Adrenal gland (tissue), 12 donors: ENCODE results near the gene UBAC2. TPM values are rescaled to one million over a fixed set of nuclear protein-coding genes. Genes with fewer than 3 reads are reported as not detected.

Experiments used
- DNase-seq, 7 donors: peaks; one replicate each; pipeline ENCODE4 v3.0.0-alpha.2; 2019 to 2020
- H3K27ac ChIP-seq, 5 donors: fragments of 200-600 bp; sonication (generic) in 4 of 5; 1 replicate in 3 of 5; 2 replicates in 2 of 5; pipeline versions ENCODE4 v1.5.1 to v1.8.0; 2016 to 2020; ENCODE audit warnings: mild to moderate bottlenecking in 1 of 5
- H3K27me3 ChIP-seq: fragments of 200-600 bp; 2 replicates; pipeline ENCODE4 v1.8.0; 2021
- H3K36me3 ChIP-seq, 2 donors: fragments of 200-600 bp; replicated peaks in 1 of 2; 1 replicate in 1 of 2; 2 replicates in 1 of 2; pipeline versions ENCODE4 v1.5.1 to v1.8.0; 2018 to 2022
- H3K4me1 ChIP-seq, 2 donors: fragments of 200-600 bp; replicated peaks in 1 of 2; 1 replicate in 1 of 2; 2 replicates in 1 of 2; pipeline versions ENCODE4 v1.5.1 to v1.8.0; 2018 to 2021
- H3K4me3 ChIP-seq, 4 donors: fragments of 200-600 bp; sonication (generic) in 3 of 4; one replicate each; pipeline ENCODE4 v1.5.1; 2016 to 2018
- H3K9me3 ChIP-seq, 3 donors: fragments of 200-600 bp; sonication (generic) in 1 of 3; replicated peaks in 1 of 3; 1 replicate in 2 of 3; 2 replicates in 1 of 3; pipeline versions ENCODE4 v1.5.1 to v1.8.0; 2016 to 2021
- CTCF ChIP-seq, 6 experiments: fragments of 450-650 bp in 4 of 6; fragments of 200-600 bp in 2 of 6; sonication (generic) in 1 of 6; IDR thresholded peaks; 1 replicate in 5 of 6; 2 replicates in 1 of 6; pipeline versions ENCODE4 v1.5.1 to v1.8.0; 2016 to 2021; ENCODE audit warnings: antibody characterized with exemption in 6 of 6, mild to moderate bottlenecking in 2 of 6, moderate library complexity in 1 of 6
- POLR2A ChIP-seq, 2 donors: fragments of 450-650 bp; IDR thresholded peaks; one replicate each; pipeline ENCODE4 v1.6.1; 2017; ENCODE audit warnings: antibody characterized with exemption in 2 of 2, mild to moderate bottlenecking in 2 of 2, moderate library complexity in 1 of 2
- WGBS, 4 donors: extraction: QIAGEN DNeasy Blood & Tissue Kit in 2 of 4; methylation state at CpG; one replicate each; pipeline versions ENCODE4 v1.1.5 to v1.1.7; 2013 to 2017; 5-methylcytosine and 5-hydroxymethylcytosine counted together
- intact Hi-C, 2 donors: fragments of 100-400 bp; cut with DNase I; formaldehyde crosslinking; loops; one replicate each; pipeline versions ENCODE4 v1.14.1 to v1.15.0; 2022 to 2023
- polyA plus RNA-seq, 3 donors: library from polyadenylated mRNA; stranded (reverse); fragments of 200-250 nt in 2 of 3; fragments of 350-450 nt in 1 of 3; fragmentation: Illumina TruSeq in 1 of 3; extraction: RNeasy Lipid Tissue Mini Kit (QIAGEN cat#74804) in 1 of 3; gene quantifications; one replicate each; pipeline ENCODE4 v1.2.3, GENCODE V29; 2013 to 2014
- total RNA-seq, 9 donors: library from RNA; depleted of rRNA in 4 of 9; stranded (reverse); fragments of >200 nt in 4 of 9; fragments of 120-200 nt in 1 of 9; fragmentation: NEBNext Ultra II Directional in 1 of 9; extraction: Animal tissue kit (Norgen Biotek cat#: 25700) in 1 of 9; gene quantifications; one replicate each; pipeline versions ENCODE4 v1.1.0 to v1.2.4, GENCODE V29; 2013 to 2023
- donor health status: healthy with polysubstance abuse.
- donor health status: Bipolar disorder and iron deficiency.
- donor health status: DM: yes; HTN: yes; CAD: no.
- donor health status: DM: no; HTN: no; CAD: no.
- donor health status: DM: no; HTN: no; CAD: no.
- donor health status: DM: yes; HTN: yes; CAD: no.

The UBAC2 gene
- total and polyA plus RNA-seq, 12 donors, result 46.3 to 67.8 (median 53.5) TPM

- H3K4me1 ChIP-seq, result no peaks in the 10 kb centered on the region
- no peak for DNase-seq
- no peaks in the 10 kb centered on the region for H3K9me3 ChIP-seq
- H3K36me3 ChIP-seq, result no peaks in the 10 kb centered on the region
- H3K27me3 ChIP-seq, result no peaks in the 10 kb centered on the region
- TF ChIP-seq CTCF (IDR thresholded peaks at IDR 0.05) (no peak), POLR2A (IDR thresholded peaks at IDR 0.05) (no peak)
- no peak overlapping the region for H3K27ac ChIP-seq
- no peak overlapping the region for H3K4me3 ChIP-seq
- WGBS, 4 donors, result 85 to 94% (median 94%) methylated on average over 5 of the region's 5 CpGs
- intact Hi-C loops, result no loop called here
Measured at GRCh38 chr13:99250982-99251825, 50.5 kb downstream of the UBAC2 start.

GRCh38 chr13:99251921-99252320 is 51.3 kb downstream of the UBAC2 start:
- Histone ChIP-seq H3K9me3 (no peaks in the 10 kb centered on the region), H3K4me3 (no peak overlapping the region), H3K27me3 (no peaks in the 10 kb centered on the region), H3K27ac (no peak overlapping the region), H3K36me3 (no peaks in the 10 kb centered on the region), H3K4me1 (no peaks in the 10 kb centered on the region)
- WGBS, 4 donors, result 80 to 91% (median 89%) methylated on average over 4 of the region's 4 CpGs
- intact Hi-C loops, result no loop called here
- TF ChIP-seq POLR2A (IDR thresholded peaks at IDR 0.05), result no peak
- TF ChIP-seq CTCF (IDR thresholded peaks at IDR 0.05), result no peak
- DNase-seq, result no peak

- H3K36me3 ChIP-seq, result no peaks in the 10 kb centered on the region
- no peak for DNase-seq
- 91 to 96% (median 92%) methylated on average over 14 of the region's 14 CpGs for WGBS, 4 donors
- intact Hi-C loops, result no loop called here
- H3K27ac ChIP-seq, result no peak overlapping the region
- no peaks in the 10 kb centered on the region for H3K27me3 ChIP-seq
- peaks cover 0 to 4% of the 10 kb centered on the region in 2 donors for H3K4me1 ChIP-seq
- TF ChIP-seq CTCF (IDR thresholded peaks at IDR 0.05) (no peak), POLR2A (IDR thresholded peaks at IDR 0.05) (no peak)
- no peaks in the 10 kb centered on the region for H3K9me3 ChIP-seq
- no peak overlapping the region for H3K4me3 ChIP-seq
Measured at GRCh38 chr13:99254830-99255229, 54.2 kb downstream of the UBAC2 start.

GRCh38 chr13:99255271-99255670 is 54.6 kb downstream of the UBAC2 start:
- Histone ChIP-seq H3K27ac (no peak overlapping the region), H3K27me3 (no peaks in the 10 kb centered on the region), H3K36me3 (no peaks in the 10 kb centered on the region), H3K4me3 (no peak overlapping the region), H3K4me1 (peaks cover 0 to 4% of the 10 kb centered on the region in 2 donors), H3K9me3 (no peaks in the 10 kb centered on the region)
- intact Hi-C loops, result no loop called here
- DNase-seq, result no peak
- TF ChIP-seq POLR2A (IDR thresholded peaks at IDR 0.05) (no peak), CTCF (IDR thresholded peaks at IDR 0.05) (no peak)
- WGBS, 4 donors, result 82 to 89% (median 85%) methylated on average over 10 of the region's 10 CpGs
